HepG2 (cell line): ENCODE results near the gene ZNF485. TPM values are rescaled to one million over a fixed set of nuclear protein-coding genes. Genes with fewer than 3 reads are reported as not detected.

Source experiments
- ARID5B ChIP-seq: IDR thresholded peaks from 2 replicates; pipeline ENCODE4 v1.4.0; 2020; ENCODE audit warnings: mild to moderate bottlenecking, missing genetic modification reagents
- CBX1 ChIP-seq: IDR thresholded peaks from one replicate; pipeline ENCODE4 v1.6.1; 2016; ENCODE audit warnings: antibody characterized with exemption, low read depth
- E2F2 ChIP-seq: sonication (generic); formaldehyde crosslinking; IDR thresholded peaks from 2 replicates; pipeline ENCODE4 v1.4.0; 2020; ENCODE audit warnings: missing genetic modification reagents, borderline replicate concordance
- KDM6A ChIP-seq: IDR thresholded peaks from 2 replicates; pipeline ENCODE4 v1.6.1; 2016; ENCODE audit warnings: low read depth
- SKIL ChIP-seq: sonication (generic); formaldehyde crosslinking; IDR thresholded peaks from 2 replicates; pipeline ENCODE4 v1.8.0; 2022; ENCODE audit warnings: missing genetic modification reagents, mild to moderate bottlenecking, moderate library complexity, borderline replicate concordance
- SMARCC2 ChIP-seq: fragments of 450-650 bp; IDR thresholded peaks from 2 replicates; pipeline ENCODE4 v1.6.1; 2017; ENCODE audit warnings: antibody characterized with exemption, mild to moderate bottlenecking
- SNRNP70 ChIP-seq: fragments of 200-400 bp; formaldehyde crosslinking; IDR thresholded peaks from 2 replicates; pipeline ENCODE4 v1.6.1; 2017; ENCODE audit warnings: mild to moderate bottlenecking, low read depth, low read length, moderate library complexity
- TEAD3 ChIP-seq: optimal IDR thresholded peaks from 2 replicates; pipeline ENCODE3; 2016; ENCODE audit warnings: borderline replicate concordance
- USF2 ChIP-seq, 2 experiments: sonication (generic) in 1 of 2; formaldehyde crosslinking in 1 of 2; IDR thresholded peaks; 2 replicates each; pipeline versions ENCODE4 v1.5.1 to v1.6.1; 2011 to 2020; ENCODE audit warnings: borderline replicate concordance in 1 of 2, low read depth in 1 of 2, low read length in 1 of 2, mild to moderate bottlenecking in 1 of 2, missing genetic modification reagents in 1 of 2, moderate library complexity in 1 of 2
- ZNF124 ChIP-seq: sonication (generic); formaldehyde crosslinking; IDR thresholded peaks from 2 replicates; pipeline ENCODE4 v1.4.0; 2020; ENCODE audit warnings: missing genetic modification reagents
- ZNF20 ChIP-seq: sonication (generic); formaldehyde crosslinking; IDR thresholded peaks from 2 replicates; pipeline ENCODE4 v1.4.0; 2020; ENCODE audit warnings: mild to moderate bottlenecking, moderate library complexity, missing genetic modification reagents
- polyA plus RNA-seq, 8 experiments: library from polyadenylated mRNA; depleted of rRNA in 3 of 8; stranded (reverse) in 7 of 8; unstranded in 1 of 8; fragments of >200 nt; fragmentation: Illumina TruSeq in 4 of 8; extraction: Trizol in 4 of 8; gene quantifications; 2 replicates each; pipeline versions ENCODE4 v1.2.1 to v1.2.3, GENCODE V29; 2011 to 2016; ENCODE audit warnings: low read depth in 4 of 8, missing spikeins in 1 of 8, mixed read lengths in 1 of 8; ENCODE audit not compliant: insufficient read depth in 1 of 8
- total RNA-seq, 5 experiments: library from RNA; depleted of rRNA; stranded (reverse); fragments of >200 nt; fragmentation: Illumina TruSeq; extraction: Trizol; gene quantifications; 2 replicates each; pipeline ENCODE4 v1.2.3, GENCODE V29; 2016; ENCODE audit warnings: low read depth in 1 of 5
- TF ChIP-seq, protein P1 (sequence below): sonication (generic); formaldehyde crosslinking; IDR thresholded peaks from 2 replicates; pipeline ENCODE4 v1.8.1; 2022; ENCODE audit warnings: low read depth, mild to moderate bottlenecking, missing genetic modification reagents
- TF ChIP-seq, protein P2 (sequence below): sonication (generic); formaldehyde crosslinking; IDR thresholded peaks from 2 replicates; pipeline ENCODE4 v1.8.0; 2022; ENCODE audit warnings: mild to moderate bottlenecking, missing genetic modification reagents

The ZNF485 gene
- total and polyA plus RNA-seq, 2 of the 13 experiments (the other 11 are each of a cell fraction or from before 2014, with no cell fraction given) = 1.4 to 3.3 TPM

GRCh38 chr10:43606323-43607198 is at the start of gene ZNF485 (continued):
- TF ChIP-seq, protein P1, sequence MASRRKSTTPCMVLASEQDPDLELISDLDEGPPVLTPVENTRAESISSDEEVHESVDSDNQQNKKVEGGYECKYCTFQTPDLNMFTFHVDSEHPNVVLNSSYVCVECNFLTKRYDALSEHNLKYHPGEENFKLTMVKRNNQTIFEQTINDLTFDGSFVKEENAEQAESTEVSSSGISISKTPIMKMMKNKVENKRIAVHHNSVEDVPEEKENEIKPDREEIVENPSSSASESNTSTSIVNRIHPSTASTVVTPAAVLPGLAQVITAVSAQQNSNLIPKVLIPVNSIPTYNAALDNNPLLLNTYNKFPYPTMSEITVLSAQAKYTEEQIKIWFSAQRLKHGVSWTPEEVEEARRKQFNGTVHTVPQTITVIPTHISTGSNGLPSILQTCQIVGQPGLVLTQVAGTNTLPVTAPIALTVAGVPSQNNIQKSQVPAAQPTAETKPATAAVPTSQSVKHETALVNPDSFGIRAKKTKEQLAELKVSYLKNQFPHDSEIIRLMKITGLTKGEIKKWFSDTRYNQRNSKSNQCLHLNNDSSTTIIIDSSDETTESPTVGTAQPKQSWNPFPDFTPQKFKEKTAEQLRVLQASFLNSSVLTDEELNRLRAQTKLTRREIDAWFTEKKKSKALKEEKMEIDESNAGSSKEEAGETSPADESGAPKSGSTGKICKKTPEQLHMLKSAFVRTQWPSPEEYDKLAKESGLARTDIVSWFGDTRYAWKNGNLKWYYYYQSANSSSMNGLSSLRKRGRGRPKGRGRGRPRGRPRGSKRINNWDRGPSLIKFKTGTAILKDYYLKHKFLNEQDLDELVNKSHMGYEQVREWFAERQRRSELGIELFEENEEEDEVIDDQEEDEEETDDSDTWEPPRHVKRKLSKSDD (CRISPR knock-in tag) = no peak
- TF ChIP-seq SKIL (CRISPR knock-in tag) (no peak), ARID5B (CRISPR knock-in tag) (no peak), ZNF20 (CRISPR knock-in tag) (no peak), SMARCC2 (no peak), USF2 (IDR thresholded peaks at IDR 0.05; ENCODE audit: low read depth, low read length) (no peak), USF2 (CRISPR knock-in tag; IDR thresholded peaks at IDR 0.05; ENCODE audit: borderline replicate concordance) (no peak), ZNF124 (no peak), KDM6A (CRISPR knock-in tag) (no peak), CBX1 (no peak), SNRNP70 (no peak), TEAD3 (no peak), E2F2 (CRISPR knock-in tag) (no peak)
- TF ChIP-seq, protein P2, sequence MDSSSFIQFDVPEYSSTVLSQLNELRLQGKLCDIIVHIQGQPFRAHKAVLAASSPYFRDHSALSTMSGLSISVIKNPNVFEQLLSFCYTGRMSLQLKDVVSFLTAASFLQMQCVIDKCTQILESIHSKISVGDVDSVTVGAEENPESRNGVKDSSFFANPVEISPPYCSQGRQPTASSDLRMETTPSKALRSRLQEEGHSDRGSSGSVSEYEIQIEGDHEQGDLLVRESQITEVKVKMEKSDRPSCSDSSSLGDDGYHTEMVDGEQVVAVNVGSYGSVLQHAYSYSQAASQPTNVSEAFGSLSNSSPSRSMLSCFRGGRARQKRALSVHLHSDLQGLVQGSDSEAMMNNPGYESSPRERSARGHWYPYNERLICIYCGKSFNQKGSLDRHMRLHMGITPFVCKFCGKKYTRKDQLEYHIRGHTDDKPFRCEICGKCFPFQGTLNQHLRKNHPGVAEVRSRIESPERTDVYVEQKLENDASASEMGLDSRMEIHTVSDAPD (CRISPR knock-in tag) = no peak
